ENCODE data around the gene CC2D1B. TPM values are rescaled to one million over a fixed set of nuclear protein-coding genes. Genes with fewer than 3 reads are reported as not detected.

CC2D1B gene
- total and polyA plus RNA-seq, 9 of the 15 experiments (the other 6 are each of a cell fraction or from before 2014, with no cell fraction given) = 1.2 to 33.6 (median 25.5) TPM

DNA sequence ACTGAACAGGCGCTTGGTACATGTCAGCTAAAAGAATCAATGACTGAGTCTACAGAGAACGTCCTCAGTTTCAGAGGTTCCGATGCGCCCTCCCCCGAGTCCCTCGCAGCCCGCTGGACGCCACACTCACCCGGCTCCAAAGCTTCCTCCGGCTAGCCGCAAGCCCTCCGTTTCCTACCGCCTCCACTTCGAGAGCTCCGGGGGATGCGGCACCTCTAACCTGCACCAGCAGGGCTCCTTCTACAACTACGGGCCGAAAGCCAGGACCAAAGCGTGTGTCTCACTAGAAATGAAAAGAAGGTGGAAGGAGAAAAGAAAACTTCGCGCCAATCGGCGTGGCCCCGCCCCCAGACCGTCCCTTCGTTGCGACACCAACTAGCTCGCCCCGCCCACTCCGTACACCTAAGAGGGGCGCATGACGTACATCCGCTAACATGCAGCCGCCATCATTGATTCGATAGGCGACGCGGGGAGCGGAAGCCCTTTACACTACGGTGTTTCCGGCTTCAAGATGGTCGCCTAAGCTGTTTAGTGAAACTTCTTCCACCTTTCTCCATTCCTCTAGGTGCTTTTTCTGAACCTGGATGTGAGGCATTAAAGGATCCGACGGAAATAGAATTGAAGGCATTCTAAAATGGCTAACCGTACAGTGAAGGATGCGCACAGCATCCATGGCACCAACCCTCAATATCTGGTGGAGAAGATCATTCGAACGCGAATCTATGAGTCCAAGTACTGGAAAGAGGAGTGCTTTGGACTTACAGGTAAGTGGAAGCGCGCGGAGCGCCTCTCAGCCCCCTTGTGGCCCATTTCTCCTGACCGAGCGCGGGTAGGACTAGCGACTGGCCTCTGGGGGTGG lies 38.3 kb upstream of the CC2D1B start, which contains the start of the genes ORC1 and PRPF38A (continued):
- TF ChIP-seq FOXA1 (IDR thresholded peaks at IDR 0.05; ENCODE audit: borderline replicate concordance) (no peak), ZBED1 (IDR thresholded peaks at IDR 0.05) (no peak; the same call in 1 of the 2 replicates), TARDBP (IDR thresholded peaks at IDR 0.05) (peak; percentile 63; the same call in 1 of the 2 replicates), HCFC1 (IDR thresholded peaks at IDR 0.05; ENCODE audit: low read depth, low read length) (peak; percentile 66), FOS (IDR thresholded peaks at IDR 0.05; ENCODE audit: extremely low read depth, insufficient read length) (no peak), MCM3 (IDR thresholded peaks at IDR 0.05) (no peak), SP1 (CRISPR knock-in tag; IDR thresholded peaks at IDR 0.05) (peak; percentile 99), PPARD (CRISPR knock-in tag; IDR thresholded peaks at IDR 0.05) (no peak), KLF16 (IDR thresholded peaks at IDR 0.05) (no peak), NCOA2 (IDR thresholded peaks at IDR 0.05; ENCODE audit: partially characterized antibody in 2 of 2) (no peak), CTBP1 (IDR thresholded peaks at IDR 0.05; ENCODE audit: borderline replicate concordance) (peak; percentile 46; the same call in 1 of the 2 replicates), RNF2 (IDR thresholded peaks at IDR 0.05) (0 out of 2 replicates have a peak, but pooled peaks have one; percentile 39), CBFB (CRISPR knock-in tag; IDR thresholded peaks at IDR 0.05) (0 out of 2 replicates have a peak, but pooled peaks have one; percentile 45), ZNF436 (CRISPR knock-in tag; IDR thresholded peaks at IDR 0.05) (no peak), STAG1 (CRISPR knock-in tag; IDR thresholded peaks at IDR 0.05; ENCODE audit: borderline replicate concordance) (no peak; the same call in 1 of the 2 replicates), MEF2D (tag; conservative IDR thresholded peaks at IDR 0.05; ENCODE audit: low read depth) (peak; percentile 29; the same call in 1 of the 2 replicates), HDAC6 (IDR thresholded peaks at IDR 0.05; ENCODE audit: low read depth, low read length) (no peak), ZNF232 (CRISPR knock-in tag; IDR thresholded peaks at IDR 0.05) (no peak), L3MBTL2 (IDR thresholded peaks at IDR 0.05) (peak; percentile 49), RB1 (IDR thresholded peaks at IDR 0.05; ENCODE audit: low read depth) (peak; percentile 73; the same call in 1 of the 2 replicates), RBM39 (optimal IDR thresholded peaks at IDR 0.05; ENCODE audit: low read depth, low read length) (no peak), PHF8 (IDR thresholded peaks at IDR 0.05; ENCODE audit: borderline replicate concordance, low read length) (peak; percentile 97), ZNF121 (CRISPR knock-in tag; conservative IDR thresholded peaks at IDR 0.05) (no peak), KDM2B (CRISPR knock-in tag; IDR thresholded peaks at IDR 0.05) (no peak)
- TF ChIP-seq, protein P1, sequence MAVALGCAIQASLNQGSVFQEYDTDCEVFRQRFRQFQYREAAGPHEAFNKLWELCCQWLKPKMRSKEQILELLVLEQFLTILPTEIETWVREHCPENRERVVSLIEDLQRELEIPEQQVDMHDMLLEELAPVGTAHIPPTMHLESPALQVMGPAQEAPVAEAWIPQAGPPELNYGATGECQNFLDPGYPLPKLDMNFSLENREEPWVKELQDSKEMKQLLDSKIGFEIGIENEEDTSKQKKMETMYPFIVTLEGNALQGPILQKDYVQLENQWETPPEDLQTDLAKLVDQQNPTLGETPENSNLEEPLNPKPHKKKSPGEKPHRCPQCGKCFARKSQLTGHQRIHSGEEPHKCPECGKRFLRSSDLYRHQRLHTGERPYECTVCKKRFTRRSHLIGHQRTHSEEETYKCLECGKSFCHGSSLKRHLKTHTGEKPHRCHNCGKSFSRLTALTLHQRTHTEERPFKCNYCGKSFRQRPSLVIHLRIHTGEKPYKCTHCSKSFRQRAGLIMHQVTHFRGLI (CRISPR knock-in tag; IDR thresholded peaks at IDR 0.05) = no peak
- TF ChIP-seq, protein P2, sequence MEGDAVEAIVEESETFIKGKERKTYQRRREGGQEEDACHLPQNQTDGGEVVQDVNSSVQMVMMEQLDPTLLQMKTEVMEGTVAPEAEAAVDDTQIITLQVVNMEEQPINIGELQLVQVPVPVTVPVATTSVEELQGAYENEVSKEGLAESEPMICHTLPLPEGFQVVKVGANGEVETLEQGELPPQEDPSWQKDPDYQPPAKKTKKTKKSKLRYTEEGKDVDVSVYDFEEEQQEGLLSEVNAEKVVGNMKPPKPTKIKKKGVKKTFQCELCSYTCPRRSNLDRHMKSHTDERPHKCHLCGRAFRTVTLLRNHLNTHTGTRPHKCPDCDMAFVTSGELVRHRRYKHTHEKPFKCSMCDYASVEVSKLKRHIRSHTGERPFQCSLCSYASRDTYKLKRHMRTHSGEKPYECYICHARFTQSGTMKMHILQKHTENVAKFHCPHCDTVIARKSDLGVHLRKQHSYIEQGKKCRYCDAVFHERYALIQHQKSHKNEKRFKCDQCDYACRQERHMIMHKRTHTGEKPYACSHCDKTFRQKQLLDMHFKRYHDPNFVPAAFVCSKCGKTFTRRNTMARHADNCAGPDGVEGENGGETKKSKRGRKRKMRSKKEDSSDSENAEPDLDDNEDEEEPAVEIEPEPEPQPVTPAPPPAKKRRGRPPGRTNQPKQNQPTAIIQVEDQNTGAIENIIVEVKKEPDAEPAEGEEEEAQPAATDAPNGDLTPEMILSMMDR (IDR thresholded peaks at IDR 0.05 in 2 of 3, conservative IDR thresholded peaks at IDR 0.05 in 1 of 3; ENCODE audit: insufficient read depth in 2 of 3, low read depth in 1 of 3, low read length in 3 of 3) = peak; percentile 90 to 99 (median 95)
- TF ChIP-seq, protein P3, sequence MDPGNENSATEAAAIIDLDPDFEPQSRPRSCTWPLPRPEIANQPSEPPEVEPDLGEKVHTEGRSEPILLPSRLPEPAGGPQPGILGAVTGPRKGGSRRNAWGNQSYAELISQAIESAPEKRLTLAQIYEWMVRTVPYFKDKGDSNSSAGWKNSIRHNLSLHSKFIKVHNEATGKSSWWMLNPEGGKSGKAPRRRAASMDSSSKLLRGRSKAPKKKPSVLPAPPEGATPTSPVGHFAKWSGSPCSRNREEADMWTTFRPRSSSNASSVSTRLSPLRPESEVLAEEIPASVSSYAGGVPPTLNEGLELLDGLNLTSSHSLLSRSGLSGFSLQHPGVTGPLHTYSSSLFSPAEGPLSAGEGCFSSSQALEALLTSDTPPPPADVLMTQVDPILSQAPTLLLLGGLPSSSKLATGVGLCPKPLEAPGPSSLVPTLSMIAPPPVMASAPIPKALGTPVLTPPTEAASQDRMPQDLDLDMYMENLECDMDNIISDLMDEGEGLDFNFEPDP (CRISPR knock-in tag; IDR thresholded peaks at IDR 0.05) = no peak
